ENCODE data around the gene GLP2R.

The GLP2R gene

GRCh38 chr17:9859781-9860180 lies 34.1 kb downstream of the GLP2R start:
- DNase-seq: no peak

GRCh38 chr17:9860851-9861250 lies 35.1 kb downstream of the GLP2R start:
- no peak for DNase-seq

GRCh38 chr17:9862220-9862619 lies 36.5 kb downstream of the GLP2R start:
- no peak for DNase-seq

- no peak for DNase-seq
Observed at GRCh38 chr17:9862949-9863348, 37.2 kb downstream of the GLP2R start.

GRCh38 chr17:9865586-9865985 lies 39.9 kb downstream of the GLP2R start:
- DNase-seq: no peak

- DNase-seq: no peak
Observed at GRCh38 chr17:9868552-9868951, 42.8 kb downstream of the GLP2R start.

DNA sequence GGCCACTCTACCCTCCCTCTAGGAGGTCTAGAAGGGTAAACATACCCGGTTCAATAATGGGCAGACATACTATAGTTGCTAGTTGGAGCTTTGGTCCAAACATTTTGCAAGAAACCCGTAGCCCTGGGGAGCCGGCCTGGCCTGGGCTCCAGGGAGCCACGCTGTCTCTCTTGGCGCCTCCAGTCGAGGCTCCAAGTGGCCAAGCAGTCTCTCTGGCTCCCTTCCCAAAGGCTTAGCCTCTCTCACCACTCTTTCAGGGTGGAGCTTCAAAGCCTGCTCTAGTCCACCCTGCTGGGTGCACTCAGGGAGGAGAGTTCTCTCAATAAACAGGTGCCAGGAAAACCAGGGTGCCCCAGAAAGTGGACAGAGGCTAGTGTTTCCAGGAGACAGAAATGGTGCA lies 47.1 kb downstream of the GLP2R start:
- no peak for DNase-seq

DNA sequence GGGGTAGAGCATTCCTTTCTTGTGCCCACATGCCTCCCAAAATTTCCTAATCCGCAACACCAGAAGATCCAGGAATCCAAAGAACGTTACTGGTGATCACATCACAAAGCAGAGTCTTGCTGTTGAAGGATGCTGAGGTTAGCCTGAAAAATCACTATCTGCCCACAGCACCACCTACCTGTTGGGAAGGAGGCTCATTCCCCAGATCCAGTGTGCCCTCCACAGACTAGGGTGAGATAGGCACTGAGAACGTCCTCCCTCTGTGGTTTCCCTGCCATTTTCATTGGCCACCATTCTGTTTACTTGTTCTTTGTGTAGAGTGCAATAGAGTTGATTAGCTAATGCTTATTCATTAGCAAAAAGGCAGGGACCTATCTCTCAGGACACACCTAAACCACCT lies 49.0 kb downstream of the GLP2R start:
- DNase-seq: no peak

DNA sequence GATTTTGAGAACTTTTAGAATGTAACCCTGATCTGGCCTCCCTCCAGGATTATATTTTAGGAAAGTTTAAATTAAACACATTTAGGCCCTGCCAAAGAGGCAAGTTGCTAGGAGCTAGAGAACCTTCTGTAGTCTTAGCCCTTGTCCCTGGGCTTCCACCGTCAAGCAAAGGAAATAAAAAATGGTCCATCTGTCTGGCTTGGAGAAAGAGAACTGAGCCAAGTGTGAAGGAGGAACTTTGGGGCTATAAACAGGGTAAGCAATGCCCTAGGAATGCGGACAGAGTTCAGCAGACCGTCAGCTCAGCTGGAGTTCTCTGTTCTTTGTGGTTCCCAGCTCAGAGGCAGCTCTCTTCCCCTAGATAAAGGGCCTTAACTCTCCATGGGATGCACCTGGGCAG lies 49.7 kb downstream of the GLP2R start:
- no peak for DNase-seq

DNA sequence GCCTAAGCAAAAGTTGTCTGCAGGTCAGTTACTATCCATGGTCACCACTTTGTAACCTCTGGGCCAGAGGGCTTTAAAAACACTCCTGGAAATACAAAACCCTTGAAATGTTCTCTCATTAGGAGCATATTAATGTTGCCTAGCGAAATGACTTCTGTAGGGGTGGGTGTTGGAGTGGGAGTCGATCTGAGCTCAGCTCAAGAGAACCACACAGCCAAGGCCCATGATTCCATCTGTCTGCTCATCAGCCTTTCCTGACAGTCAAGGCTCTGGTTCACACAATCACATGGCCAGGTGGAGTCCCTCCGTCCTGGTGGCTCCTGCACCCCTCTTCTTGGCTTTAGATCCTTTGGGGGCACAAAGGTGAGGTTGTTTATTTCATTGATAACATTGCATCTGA lies 52.6 kb downstream of the GLP2R start:
- DNase-seq: no peak

GRCh38 chr17:9878786-9879525 lies 53.2 kb downstream of the GLP2R start:
- no peak for DNase-seq

DNA sequence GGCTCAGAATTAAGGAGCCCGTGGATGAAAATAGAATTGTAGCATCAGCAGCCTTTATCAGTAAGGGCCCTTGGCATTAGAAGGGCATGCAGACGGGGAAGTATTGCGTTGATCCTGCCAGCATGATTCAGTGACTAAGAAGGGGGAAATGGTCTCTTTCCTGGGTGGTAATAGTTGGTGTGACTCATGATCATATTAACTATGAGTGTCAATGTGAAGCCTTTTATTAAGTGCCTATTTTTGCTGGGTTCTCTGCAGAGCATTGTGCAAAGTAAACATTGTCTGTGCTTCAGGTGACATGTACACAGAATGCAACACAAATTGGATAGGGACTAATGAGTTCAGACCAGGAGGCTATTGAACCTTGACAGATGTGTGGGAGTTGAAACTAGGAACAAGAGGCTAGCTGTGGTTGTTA lies 54.9 kb downstream of the GLP2R start:
- no peak for DNase-seq

DNA sequence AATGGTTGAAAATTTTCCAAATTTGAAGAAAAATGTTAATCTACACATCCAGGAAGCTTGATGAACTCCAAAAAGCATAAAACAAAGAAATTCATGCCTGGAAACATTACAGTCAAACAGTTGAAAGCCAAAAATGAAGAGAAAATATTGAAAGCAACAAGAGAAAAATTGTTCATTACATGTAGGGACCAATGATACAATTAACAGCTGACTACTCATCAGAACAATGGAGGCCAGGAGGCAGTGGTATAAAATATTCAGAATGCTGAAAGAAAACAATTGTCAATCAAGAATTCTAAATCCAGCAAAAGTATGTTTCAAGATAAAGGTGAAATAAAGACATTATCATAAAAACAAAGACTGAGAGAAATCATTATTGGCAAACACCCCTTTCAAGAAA lies 57.7 kb downstream of the GLP2R start:
- DNase-seq: no peak

GRCh38 chr17:9886141-9886930 lies 60.6 kb downstream of the GLP2R start:
- no peak for DNase-seq

DNA sequence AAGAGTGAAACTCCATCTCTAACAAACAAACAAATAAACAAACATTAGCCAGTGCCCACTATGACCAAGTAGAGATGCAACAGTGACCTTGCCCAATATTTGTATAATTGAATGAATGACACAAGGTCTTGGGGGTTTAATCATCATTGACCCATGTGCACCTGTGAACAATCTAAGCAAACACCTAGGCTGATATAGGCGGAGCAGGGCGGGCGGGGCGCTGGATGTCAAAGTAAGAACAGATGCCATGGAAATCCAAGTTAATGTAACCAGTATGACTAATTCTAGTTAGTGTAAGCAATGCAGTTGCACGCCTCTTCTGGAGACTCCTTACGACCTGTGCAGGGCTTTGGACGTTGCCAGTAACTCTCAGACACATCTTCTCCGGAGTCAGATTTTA lies 61.8 kb downstream of the GLP2R start:
- no peak for DNase-seq

DNA sequence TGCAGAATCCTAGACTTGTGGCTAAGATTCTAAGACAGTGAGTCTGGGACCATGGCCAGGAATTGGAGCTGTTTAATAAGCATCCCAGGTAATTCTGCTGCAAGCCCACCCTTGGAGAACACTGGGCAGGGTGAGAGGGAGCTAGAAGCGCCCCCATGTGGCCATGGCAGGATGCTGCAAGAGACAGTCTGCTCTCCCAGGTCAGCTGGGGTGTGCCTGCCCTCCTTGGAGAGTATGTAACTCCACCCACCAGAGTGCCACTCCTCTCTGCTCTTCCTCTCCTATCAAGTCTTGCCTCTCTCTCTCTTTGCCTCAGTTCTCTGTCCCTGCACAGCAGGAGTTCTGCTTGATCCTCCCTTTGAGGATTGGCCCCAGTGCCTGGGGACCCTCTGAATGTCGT lies 64.4 kb downstream of the GLP2R start:
- DNase-seq: no peak

- DNase-seq: no peak
Observed at GRCh38 chr17:9893411-9894012, 67.8 kb downstream of the GLP2R start.

- no peak for DNase-seq
Observed at GRCh38 chr17:9894231-9894630, 68.5 kb downstream of the GLP2R start.

DNA sequence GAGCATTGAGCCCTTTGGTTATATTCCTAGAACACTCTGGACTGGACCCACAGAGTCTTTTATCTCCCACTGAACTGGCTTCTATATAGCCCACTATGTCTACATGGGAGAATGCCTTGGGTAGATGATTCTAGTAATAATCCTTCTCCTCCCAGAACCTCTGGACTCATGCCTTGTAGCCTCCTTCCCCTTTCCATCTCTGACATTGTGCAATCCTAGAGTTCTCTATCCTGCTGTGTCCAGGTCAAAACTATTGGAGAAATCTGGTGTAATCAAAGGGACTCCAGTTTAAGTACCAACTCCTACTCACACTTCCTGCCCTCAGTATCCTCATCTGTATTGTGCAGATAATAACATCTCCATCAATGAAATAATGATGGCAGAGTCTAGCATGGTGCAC lies 70.2 kb downstream of the GLP2R start:
- no peak for DNase-seq

- no peak for DNase-seq
Observed at GRCh38 chr17:9897372-9897968, 71.7 kb downstream of the GLP2R start.

DNA sequence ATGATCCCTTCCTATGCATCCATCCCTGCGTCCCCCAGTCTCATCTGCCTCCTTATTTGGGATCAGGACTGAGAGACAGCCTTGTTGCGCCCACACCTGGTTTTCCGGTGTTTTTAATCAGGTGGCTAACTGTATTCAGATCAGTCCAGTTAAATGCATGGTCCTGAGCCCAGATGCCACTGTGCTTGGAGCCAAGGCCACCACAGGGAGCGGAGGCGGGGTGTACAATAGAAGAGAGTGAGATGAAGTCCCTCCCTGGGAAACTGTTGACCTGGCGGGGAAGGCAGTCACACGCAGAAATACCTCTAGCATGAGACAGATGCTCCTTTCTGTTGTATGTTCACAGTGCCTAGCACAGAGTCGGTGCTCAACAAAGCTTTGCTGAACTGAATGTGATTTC lies 73.1 kb downstream of the GLP2R start:
- no peak for DNase-seq

- no peak for DNase-seq
Observed at GRCh38 chr17:9899280-9900043, 73.7 kb downstream of the GLP2R start.

GRCh38 chr17:9900044-9900594 lies 74.4 kb downstream of the GLP2R start:
- DNase-seq: no peak
